NCI-H345 treated with DMSO at 0.1 percent for 48 hours (cell line): ENCODE data around the gene CDCA5.
A peak's percentile ranks its signal among the peaks of the same experiment; 100 is the strongest.
"Not testable (repeated sequence)": the region's sequence is repeated elsewhere in the genome, so short reads cannot be mapped to it uniquely, and the experiment has no call there.

Experiments
- DNase-seq: peaks from one replicate; lab custom pipeline; 2025; ENCODE audit not compliant: unreplicated experiment; lab: John Stamatoyannopoulos, UW

The CDCA5 gene

GRCh38 chr11:65119670-65119995 lies 35.8 kb upstream of the CDCA5 start:
- no peak for DNase-seq

GRCh38 chr11:65118891-65119669 lies 35.2 kb upstream of the CDCA5 start:
- DNase-seq, result not testable (repeated sequence)

DNA sequence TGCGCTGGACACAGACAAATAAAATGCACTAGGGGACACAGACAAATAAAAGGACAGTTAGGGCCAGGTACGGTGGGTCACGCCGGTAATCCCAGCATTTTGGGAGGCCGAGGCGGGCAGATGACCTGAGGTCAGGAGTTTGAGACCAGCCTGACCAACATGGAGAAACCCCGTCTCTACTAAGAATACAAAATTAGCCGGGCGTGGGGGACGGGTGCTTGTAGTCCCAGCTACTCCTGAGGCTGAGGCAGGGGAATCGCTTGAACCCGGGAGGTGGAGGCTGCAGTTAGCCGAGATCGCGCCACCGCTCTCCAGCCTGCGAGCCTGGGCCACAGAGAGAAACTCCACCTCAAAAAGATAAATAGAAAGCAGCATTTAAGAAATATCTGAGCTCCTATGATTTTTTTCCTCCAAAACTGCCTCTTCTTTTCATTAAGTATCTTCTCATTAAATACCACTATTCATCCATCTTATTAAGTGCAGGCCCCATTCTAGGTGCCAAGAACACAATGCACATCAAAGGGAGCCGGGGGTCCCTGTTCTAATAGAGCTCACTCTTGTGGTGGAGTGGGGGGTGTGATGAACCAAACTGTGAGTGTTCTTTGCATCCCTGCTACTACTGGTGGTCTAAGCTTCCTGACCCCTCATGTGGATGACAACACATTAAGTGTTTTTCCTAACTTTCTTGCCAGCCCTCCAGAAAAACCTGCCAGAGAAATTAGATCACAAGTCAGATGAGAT lies 34.4 kb upstream of the CDCA5 start:
- no peak for DNase-seq

DNA sequence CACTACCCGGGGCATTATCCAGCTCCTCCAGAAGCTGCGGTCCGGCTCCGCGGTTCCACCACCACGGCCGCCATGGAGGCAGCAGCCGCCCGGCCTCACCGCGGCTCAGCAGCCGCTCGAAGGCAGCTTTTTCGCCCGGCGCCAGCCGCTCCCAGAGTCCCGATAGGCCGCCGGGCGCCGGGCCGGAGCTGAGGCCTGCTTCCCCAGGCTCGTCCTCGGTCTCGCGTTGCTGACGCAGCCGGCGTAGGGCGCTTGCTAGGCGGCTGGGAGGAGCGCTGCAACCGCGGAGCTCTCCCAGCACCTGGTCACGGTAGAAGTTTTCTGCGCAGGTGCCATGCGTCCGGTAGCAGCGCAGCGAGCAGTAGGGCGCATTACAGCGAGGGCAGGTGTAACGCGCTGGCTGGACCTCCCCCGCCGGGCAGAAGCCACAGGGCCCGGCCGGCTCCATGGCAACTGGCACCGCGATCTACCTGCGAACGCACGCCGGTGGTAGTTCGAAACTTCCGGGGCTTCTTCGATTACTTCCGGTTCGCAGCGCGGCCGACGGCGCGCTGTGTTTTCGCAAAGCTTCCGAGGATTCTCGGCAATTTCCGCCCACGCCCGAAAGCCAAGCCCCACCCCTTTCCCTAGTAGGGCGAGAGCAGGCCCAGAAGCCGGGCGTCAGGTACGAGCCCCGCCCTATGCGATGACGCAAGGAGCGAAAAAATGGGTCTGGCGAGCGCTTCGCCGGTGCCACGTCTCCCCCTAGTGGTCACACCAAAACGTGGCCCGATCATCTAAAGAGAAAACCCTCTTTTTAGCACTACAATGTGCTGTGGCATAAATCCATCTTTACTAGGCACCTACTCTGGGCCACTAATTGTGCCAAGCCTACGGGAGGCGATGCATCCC lies 33.6 kb upstream of the CDCA5 start, which contains the start of gene ZNHIT2:
TSS of gene ZNHIT2 (minus strand) at position 496 of the 891 bp plus-strand sequence. CDS start at position 448, 48 bp downstream.
- peak; percentile 97 for DNase-seq

DNA sequence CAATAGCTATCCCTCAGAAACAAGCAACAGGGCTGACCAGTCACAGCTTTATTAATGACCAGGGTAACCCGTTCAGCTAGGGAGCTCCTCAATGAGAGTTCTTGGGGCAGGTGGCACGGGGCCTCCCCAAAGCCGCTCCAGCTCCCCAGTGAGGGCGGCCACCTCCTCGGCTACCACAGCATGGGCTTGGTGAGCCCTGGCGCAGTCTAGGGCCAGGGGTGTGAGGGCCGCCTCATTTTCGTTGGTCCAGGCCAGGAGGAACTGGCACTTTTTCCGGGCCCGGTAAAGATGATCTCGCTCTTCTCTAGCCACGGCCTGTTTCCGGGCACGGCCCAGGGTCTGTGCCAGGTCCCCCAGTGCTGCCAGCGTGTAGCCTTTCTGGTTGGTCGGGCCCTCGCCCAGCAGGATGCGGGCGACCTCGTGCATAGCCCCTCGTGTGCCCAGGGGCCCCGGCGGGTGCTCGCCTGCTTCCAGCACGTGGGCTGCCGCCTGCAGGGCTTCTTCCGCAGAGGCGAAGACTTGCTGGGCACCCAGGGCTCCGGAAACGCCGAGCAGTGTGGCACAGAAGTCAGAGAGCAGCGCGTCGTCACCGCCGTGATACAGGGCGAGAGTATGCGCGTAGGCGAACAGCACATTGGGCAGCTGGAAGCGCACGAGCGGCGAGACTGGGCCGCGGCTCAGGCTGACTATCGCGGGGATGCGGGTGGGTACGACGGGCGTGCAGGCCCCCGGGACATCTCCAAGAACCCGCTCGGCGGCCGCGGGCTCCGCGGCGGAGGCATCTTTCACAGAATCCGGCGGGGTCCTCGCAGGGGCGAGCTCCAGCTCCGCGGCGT lies 32.7 kb upstream of the CDCA5 start:
- no peak for DNase-seq

GRCh38 chr11:65115361-65116082 lies 31.7 kb upstream of the CDCA5 start:
- DNase-seq, result no peak

GRCh38 chr11:65114538-65115171 lies 30.8 kb upstream of the CDCA5 start:
- DNase-seq, result no peak

DNA sequence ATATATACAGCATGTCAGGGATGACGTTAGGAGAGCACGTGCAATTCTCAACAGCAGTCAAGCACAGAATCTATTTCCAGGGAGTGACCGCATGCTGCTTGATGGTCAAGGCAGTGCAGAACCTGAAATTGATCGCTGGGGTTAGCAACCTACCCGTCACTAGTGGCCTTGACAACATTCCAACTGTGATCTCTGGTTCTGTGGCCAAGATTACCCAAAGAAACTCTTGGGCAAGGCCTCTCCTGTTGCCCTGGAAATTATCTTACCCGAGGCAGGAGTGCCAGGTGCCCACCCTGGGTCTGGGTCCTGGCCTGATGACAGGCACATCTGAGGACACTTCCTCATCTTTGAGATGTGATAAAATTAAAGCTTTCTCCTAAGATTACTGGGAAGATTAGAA lies 30.0 kb upstream of the CDCA5 start:
- DNase-seq, result no peak

DNA sequence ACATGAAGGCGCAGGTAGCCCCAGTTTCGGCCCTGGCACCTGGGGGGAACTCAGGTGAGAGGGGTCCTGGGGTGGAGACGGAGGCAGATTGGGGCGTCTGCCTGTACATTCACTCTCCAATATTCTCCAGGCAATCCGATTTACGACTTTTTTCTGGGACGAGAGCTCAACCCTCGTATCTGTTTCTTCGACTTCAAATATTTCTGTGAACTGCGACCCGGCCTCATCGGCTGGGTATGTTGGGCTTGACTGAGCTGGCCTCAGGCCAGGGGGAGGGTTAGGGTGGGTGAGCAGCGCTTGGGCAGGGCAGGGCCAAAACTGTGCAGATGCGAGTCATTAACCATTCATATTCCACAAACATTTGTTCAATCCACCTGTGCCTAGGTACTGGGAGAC lies 29.5 kb upstream of the CDCA5 start:
- DNase-seq, result no peak

DNA sequence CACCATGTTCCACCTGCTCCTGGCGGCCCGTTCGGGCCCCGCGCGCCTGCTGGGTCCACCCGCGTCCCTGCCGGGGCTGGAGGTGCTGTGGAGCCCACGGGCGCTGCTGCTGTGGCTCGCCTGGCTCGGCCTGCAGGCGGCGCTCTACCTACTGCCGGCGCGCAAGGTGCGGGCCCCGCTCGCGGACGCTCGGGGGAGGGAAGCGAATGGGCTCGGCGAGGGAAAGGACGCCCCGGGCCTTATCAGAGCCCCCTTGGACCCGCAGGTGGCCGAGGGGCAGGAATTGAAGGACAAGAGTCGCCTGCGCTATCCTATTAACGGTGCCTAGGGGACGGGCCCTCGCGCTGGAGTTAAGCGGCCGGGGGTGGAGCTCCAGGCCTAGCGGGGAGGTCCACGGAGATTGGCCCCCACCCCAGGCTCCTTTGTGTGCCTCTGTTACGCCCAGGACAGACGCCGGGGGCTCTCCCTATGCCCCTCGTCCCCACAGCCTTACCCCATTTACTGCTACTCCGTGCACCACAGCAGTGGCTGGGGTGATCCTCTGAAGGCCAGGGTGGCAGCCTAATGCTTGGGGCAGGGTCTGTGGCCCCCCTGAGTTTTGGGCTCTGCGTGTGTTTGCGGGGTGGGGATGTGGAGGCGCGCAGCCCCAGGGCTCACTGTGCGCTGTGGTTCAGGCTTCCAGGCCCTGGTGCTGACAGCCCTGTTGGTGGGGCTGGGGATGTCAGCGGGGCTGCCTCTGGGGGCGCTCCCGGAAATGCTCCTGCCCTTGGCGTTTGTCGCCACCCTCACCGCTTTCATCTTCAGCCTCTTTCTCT lies 28.9 kb upstream of the CDCA5 start:
- DNase-seq, result peak; percentile 5

DNA sequence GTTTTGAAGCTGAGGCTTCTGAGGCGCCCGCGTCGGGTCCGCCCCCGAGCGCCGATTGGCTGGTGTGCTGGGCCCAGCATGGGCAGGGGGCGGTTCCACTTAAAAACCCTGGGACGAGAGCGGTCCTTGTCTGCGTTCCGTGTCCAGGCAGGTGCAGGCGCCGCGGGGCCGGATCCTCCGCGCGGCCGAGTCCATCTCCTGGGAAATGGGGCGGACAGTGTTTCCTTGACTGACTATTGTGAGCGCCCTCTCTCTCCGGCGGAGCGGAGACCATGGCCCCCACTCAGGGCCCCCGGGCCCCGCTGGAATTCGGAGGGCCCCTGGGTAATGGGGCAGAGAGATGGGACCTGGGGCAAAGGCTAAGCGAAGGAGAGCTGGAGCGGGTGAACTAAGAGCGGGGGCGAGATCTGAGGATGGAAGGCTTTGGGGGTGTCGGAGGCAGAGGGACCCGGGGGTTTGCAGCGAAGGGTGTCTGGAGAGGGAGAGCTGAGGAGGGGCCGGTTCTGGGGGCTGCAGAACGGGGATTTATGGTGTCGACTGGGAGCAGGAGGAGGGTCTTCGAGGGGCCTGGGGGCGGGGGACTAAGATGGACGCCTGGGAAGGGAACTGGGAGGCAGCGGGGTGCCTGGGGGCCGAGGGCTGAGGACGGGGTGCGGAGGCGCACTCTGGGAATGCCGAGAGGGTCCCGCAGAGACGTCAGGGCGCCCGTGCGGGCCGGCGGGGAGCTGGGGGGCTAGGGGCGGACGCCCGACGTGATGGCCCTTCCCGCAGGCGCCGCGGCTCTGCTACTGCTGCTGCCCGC lies 28.1 kb upstream of the CDCA5 start, which contains the start of gene TM7SF2:
TSS of gene TM7SF2 (plus strand) at position 129 of the 802 bp plus-strand sequence. CDS start at position 273, 144 bp downstream.
- DNase-seq, result peak; percentile 92

- DNase-seq, result no peak
Observed at GRCh38 chr11:65111159-65111743, 27.4 kb upstream of the CDCA5 start.

DNA sequence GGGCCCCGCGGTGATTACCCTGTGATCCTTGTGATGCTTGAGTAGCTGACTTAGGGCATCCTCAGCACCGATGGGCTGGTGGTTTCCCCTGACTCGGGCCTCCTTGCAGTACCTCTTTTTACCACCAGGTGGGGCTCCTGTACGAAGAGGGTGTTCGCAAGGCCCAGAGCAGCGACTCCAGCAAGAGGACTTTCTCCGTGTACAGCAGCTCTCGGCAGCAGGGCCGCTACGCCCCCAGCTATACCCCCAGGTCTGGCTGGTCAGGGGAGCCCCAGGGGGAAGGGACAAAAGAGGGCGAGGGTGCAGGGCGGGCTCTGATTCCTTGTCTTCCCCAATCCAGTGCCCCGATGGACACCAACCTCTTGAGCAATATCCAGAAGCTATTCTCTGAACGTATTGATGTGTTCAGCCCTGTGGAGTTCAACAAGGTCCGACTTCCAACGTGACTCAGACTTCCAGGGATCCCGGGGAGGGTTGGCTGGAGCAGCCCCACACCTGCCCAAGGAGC lies 26.6 kb upstream of the CDCA5 start:
- peak; percentile 55 for DNase-seq

DNA sequence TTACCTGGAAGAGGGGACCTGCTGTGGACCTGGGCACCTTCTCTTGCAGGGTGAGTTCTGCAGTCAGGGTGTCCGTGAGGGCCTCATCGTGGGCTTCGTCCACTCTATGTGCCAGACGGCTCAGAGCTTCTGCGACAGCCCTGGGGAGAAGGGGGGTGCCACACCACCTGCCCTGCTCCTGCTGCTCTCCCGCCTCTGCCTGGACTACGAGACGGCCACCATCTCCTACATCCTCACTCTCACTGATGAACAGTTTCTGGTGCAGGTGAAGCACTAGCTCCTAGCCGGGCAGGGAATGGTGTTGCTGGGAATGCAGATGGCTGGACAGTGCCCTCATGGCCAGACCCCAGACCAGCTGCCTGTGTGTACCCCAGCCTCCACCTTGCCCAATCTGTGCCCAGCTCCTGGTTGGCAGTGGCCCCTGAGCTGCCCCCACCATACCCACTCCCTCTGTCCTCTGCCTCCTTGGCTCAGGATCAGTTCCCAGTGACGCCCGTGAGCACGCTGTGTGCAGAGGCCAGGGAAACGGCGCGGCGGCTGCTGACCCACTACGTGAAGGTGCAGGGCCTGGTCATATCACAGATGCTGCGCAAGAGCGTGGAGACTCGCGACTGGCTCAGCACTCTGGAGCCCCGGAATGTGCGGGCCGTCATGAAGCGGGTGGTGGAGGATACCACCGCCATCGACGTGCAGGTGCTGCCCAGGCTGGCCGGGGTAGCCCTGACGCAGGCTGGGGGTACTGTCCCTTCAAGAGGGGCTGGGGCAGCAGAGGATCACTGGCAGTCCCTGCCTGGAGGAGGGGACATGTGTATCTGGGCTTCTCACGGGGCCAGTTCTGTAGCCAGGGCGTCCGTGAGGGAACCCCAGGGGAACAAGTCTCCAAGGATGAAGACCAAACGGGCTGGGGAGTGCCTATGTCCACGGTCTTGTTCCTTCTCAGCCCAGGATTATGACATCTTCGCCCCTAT lies 25.7 kb upstream of the CDCA5 start:
- DNase-seq, result no peak

- DNase-seq, result no peak
Observed at GRCh38 chr11:65108469-65109123, 24.8 kb upstream of the CDCA5 start.
